ENCODE measurements around the gene GP1BB. TPM values are rescaled to one million over a fixed set of nuclear protein-coding genes. Genes with fewer than 3 reads are reported as not detected.

GP1BB gene
- total and polyA plus RNA-seq, 2 of the 13 experiments (the other 11 are each of a cell fraction or from before 2014, with no cell fraction given), result not detected

DNA sequence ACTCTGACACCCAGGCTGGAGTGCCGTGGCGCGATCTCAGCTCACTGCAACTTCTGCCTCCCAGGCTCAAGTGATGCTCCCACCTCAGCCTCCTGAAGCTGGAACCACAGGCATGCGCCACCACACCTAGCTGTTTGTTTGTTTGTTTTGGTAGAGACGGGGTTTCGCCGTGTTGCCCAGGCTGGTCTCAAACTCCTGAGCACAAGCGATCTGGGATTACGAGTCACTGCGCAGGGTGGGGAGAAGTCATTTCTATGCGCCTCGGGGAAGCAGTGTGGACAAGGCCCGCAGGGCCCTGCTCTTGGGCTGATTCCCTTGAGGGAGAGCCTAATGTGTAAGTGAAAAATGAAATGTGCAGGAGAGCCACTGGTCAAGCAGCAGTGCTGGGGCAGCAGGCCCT, 28.6 kb upstream of the GP1BB start:
- ATAC-seq (no peak), DNase-seq (ENCODE audit: low spot score) (no peak), FAIRE-seq (no peak)
- H3K79me2 ChIP-seq (ENCODE audit: insufficient read depth, low read length), result no peaks in the 10 kb centered on the region
- TF ChIP-seq KLF9 (CRISPR knock-in tag; IDR thresholded peaks at IDR 0.05; ENCODE audit: low read depth), result no peak
- TF ChIP-seq RBM22 (optimal IDR thresholded peaks at IDR 0.05; ENCODE audit: low read length), result no peak
- TF ChIP-seq NCOA5 (CRISPR knock-in tag; IDR thresholded peaks at IDR 0.05), result no peak
- TF ChIP-seq ZNF10 (CRISPR knock-in tag; IDR thresholded peaks at IDR 0.05; ENCODE audit: borderline replicate concordance, low read depth), result no peak
- TF ChIP-seq HDAC2 (CRISPR knock-in tag; IDR thresholded peaks at IDR 0.05), result no peak
- TF ChIP-seq TCF7L2 (IDR thresholded peaks at IDR 0.05; ENCODE audit: low read depth, low read length), result no peak
- no peak for TF ChIP-seq TBX2 (CRISPR knock-in tag; IDR thresholded peaks at IDR 0.05; ENCODE audit: borderline replicate concordance)
- no TSS peak for BruUV-seq (replicated peaks)
- intact Hi-C loops (cut with micrococcal nuclease; ENCODE audit: unreplicated experiment) (no loop called here), in situ Hi-C loops (cut with HindIII; ENCODE audit: extremely low pct_ligation_motif_present, low pct_unique_long_range_greater_than_20kb) (no loop called here)
- no peaks in the 10 kb centered on the region for H4K20me1 ChIP-seq (ENCODE audit: insufficient read depth, low read length)
- ChIA-PET POLR2A (no interaction called here), CTCF (ENCODE audit: low intra/inter-chr PET ratio, low total read pairs) (no interaction called here)
- H3K4me3 ChIP-seq (replicated peaks in 1 of 3; ENCODE audit: insufficient read depth in 1 of 3, low read depth in 2 of 3, low read length in 3 of 3), result no peak overlapping the region
- no peak overlapping the region for H3K9ac ChIP-seq (ENCODE audit: insufficient read depth, low read depth, low read length)
- peaks cover 4 to 43% of the 10 kb centered on the region in 2 experiments for H3K27me3 ChIP-seq (ENCODE audit: control insufficient read depth in 1 of 2, insufficient read depth in 2 of 2, low read length in 2 of 2)
- 61% methylated on average over 12 of the region's 13 CpGs for WGBS (ENCODE audit: low lambda C conversion rate)
- H3K9me3 ChIP-seq (ENCODE audit: low read length), result no peaks in the 10 kb centered on the region
- no peak overlapping the region for H3K27ac ChIP-seq (ENCODE audit: extremely low read length, insufficient read depth, low read length)
- H2AFZ ChIP-seq (ENCODE audit: low read length), result no peak overlapping the region
- no peaks in the 10 kb centered on the region for H3K4me1 ChIP-seq (ENCODE audit: insufficient read depth, low read length)
- H3K36me3 ChIP-seq (replicated peaks in 1 of 2; ENCODE audit: control insufficient read depth in 1 of 2, insufficient read depth in 2 of 2, low read length in 2 of 2), result no peaks in the 10 kb centered on the region
- H3K4me2 ChIP-seq (ENCODE audit: low read depth, low read length), result no peak overlapping the region

DNA sequence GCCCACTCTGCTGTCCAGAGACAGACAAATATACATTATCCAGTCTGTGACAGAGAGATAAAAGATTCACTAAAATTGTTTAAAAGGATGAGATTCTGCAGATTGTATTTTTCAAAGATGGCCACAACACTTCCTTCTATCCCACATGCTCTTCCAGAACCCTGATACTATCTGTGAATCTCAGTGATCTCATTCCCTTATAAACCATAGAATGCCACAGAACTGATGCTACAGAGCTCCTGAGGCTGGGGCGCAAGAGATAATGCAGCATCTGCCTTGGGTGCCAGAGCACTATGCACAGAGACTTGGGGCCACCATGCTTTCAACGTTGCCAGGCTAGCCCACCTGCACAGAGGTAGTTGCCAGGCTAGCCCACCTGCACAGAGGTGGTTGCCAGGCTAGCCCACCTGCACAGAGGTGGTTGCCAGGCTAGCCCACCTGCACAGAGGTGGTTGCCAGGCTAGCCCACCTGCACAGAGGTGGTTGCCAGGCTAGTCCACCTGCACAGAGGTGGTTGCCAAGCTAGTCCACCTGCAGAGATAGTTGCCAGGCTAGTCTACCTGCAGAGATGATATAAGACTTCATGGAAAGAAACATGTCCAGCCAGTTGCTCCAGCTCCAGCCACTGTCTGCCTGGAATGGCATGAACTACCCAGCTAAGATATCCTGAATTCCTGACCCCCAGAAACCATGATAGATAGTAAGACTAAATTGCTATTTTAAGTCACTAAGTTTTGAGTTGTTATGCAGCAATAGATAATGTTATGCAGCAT, 26.6 kb upstream of the GP1BB start:
- Histone ChIP-seq H3K79me2 (ENCODE audit: insufficient read depth, low read length) (no peaks in the 10 kb centered on the region), H3K4me2 (ENCODE audit: low read depth, low read length) (no peak overlapping the region), H3K36me3 (replicated peaks in 1 of 2; ENCODE audit: control insufficient read depth in 1 of 2, insufficient read depth in 2 of 2, low read length in 2 of 2) (no peaks in the 10 kb centered on the region), H3K9ac (ENCODE audit: insufficient read depth, low read depth, low read length) (no peak overlapping the region), H3K27ac (ENCODE audit: extremely low read length, insufficient read depth, low read length) (no peak overlapping the region), H3K9me3 (ENCODE audit: low read length) (no peaks in the 10 kb centered on the region), H3K27me3 (ENCODE audit: control insufficient read depth in 1 of 2, insufficient read depth in 2 of 2, low read length in 2 of 2) (peaks cover 1 to 32% of the 10 kb centered on the region in 2 experiments; a peak in 4 of 5 replicates), H3K4me1 (ENCODE audit: insufficient read depth, low read length) (no peaks in the 10 kb centered on the region), H2AFZ (ENCODE audit: low read length) (no peak overlapping the region), H3K4me3 (replicated peaks in 1 of 3; ENCODE audit: insufficient read depth in 1 of 3, low read depth in 2 of 3, low read length in 3 of 3) (no peak overlapping the region), H4K20me1 (ENCODE audit: insufficient read depth, low read length) (no peaks in the 10 kb centered on the region)
- intact Hi-C loops (cut with micrococcal nuclease; ENCODE audit: unreplicated experiment) (no loop called here), in situ Hi-C loops (cut with HindIII; ENCODE audit: extremely low pct_ligation_motif_present, low pct_unique_long_range_greater_than_20kb) (no loop called here)
- WGBS (ENCODE audit: low lambda C conversion rate), result 100% methylated on average over 1 of the region's 2 CpGs
- ATAC-seq (no peak), FAIRE-seq (no peak), DNase-seq (ENCODE audit: low spot score) (no peak)
- no TSS peak for BruUV-seq (replicated peaks)
- POLR2A ChIA-PET, result no interaction called here
- TF ChIP-seq, protein P1, sequence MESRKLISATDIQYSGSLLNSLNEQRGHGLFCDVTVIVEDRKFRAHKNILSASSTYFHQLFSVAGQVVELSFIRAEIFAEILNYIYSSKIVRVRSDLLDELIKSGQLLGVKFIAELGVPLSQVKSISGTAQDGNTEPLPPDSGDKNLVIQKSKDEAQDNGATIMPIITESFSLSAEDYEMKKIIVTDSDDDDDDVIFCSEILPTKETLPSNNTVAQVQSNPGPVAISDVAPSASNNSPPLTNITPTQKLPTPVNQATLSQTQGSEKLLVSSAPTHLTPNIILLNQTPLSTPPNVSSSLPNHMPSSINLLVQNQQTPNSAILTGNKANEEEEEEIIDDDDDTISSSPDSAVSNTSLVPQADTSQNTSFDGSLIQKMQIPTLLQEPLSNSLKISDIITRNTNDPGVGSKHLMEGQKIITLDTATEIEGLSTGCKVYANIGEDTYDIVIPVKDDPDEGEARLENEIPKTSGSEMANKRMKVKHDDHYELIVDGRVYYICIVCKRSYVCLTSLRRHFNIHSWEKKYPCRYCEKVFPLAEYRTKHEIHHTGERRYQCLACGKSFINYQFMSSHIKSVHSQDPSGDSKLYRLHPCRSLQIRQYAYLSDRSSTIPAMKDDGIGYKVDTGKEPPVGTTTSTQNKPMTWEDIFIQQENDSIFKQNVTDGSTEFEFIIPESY (CRISPR knock-in tag; IDR thresholded peaks at IDR 0.05), result no peak
- TF ChIP-seq ATM (IDR thresholded peaks at IDR 0.05; ENCODE audit: borderline replicate concordance), result no peak
- TF ChIP-seq ZNF747 (CRISPR knock-in tag; IDR thresholded peaks at IDR 0.05; ENCODE audit: borderline replicate concordance), result no peak
- no peak for TF ChIP-seq NR2C2 (CRISPR knock-in tag; IDR thresholded peaks at IDR 0.05; ENCODE audit: borderline replicate concordance)
- TF ChIP-seq ZNF691 (CRISPR knock-in tag; IDR thresholded peaks at IDR 0.05; ENCODE audit: borderline replicate concordance, low read depth), result no peak
- TF ChIP-seq ZNF766 (CRISPR knock-in tag; IDR thresholded peaks at IDR 0.05; ENCODE audit: borderline replicate concordance), result no peak
- TF ChIP-seq MXI1 (IDR thresholded peaks at IDR 0.05; ENCODE audit: borderline replicate concordance, low read depth, low read length), result no peak
- no peak for TF ChIP-seq NCOA5 (CRISPR knock-in tag; IDR thresholded peaks at IDR 0.05)
- TF ChIP-seq, protein P2, sequence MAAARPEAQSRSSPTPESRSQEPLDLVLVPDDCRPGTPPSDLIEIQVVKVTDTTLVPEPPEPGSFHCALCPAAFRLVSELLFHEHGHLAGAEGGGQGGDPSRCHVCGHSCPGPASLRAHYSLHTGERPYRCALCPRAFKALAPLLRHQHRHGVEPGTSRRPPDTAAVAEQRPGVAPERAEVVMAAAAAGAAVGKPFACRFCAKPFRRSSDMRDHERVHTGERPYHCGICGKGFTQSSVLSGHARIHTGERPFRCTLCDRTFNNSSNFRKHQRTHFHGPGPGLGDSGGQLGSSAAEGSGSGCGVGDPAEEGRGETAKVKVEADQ (CRISPR knock-in tag; IDR thresholded peaks at IDR 0.05; ENCODE audit: borderline replicate concordance), result no peak
- CTCF ChIA-PET (ENCODE audit: low intra/inter-chr PET ratio, low total read pairs), result no interaction called here

Data from HepG2 (cell line).